ENCODE measurements around the gene USH1C.

DNA sequence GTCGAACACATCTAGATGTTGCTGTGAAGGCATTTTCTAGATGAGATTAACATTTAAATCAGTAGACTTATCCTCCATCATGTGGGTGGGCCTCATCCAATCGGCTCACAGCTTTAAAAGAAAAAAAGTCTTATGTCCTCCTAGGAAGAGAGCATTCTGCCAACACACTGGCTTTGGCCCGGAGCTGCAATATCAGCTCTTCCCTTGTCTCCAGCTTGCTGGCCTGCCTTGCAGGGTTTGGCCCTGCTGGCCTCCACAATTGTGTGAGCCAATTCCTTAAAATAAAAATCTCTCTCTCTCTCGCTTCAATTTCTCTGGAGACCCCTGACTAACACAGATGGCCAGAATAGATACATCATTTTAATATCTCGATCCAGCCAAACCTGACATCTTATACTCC lies 54.5 kb downstream of the USH1C start:
- TF ChIP-seq, protein P1, sequence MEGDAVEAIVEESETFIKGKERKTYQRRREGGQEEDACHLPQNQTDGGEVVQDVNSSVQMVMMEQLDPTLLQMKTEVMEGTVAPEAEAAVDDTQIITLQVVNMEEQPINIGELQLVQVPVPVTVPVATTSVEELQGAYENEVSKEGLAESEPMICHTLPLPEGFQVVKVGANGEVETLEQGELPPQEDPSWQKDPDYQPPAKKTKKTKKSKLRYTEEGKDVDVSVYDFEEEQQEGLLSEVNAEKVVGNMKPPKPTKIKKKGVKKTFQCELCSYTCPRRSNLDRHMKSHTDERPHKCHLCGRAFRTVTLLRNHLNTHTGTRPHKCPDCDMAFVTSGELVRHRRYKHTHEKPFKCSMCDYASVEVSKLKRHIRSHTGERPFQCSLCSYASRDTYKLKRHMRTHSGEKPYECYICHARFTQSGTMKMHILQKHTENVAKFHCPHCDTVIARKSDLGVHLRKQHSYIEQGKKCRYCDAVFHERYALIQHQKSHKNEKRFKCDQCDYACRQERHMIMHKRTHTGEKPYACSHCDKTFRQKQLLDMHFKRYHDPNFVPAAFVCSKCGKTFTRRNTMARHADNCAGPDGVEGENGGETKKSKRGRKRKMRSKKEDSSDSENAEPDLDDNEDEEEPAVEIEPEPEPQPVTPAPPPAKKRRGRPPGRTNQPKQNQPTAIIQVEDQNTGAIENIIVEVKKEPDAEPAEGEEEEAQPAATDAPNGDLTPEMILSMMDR (IDR thresholded peaks at IDR 0.05), result no peak
- TF ChIP-seq POLR2AphosphoS5 (IDR thresholded peaks at IDR 0.05) (no peak), POLR2A (IDR thresholded peaks at IDR 0.05) (no peak), EP300 (IDR thresholded peaks at IDR 0.05) (no peak)
